Right kidney (tissue), 1 donor: ENCODE measurements around the gene FSD2.
"Not testable (repeated sequence)": the region's sequence is repeated elsewhere in the genome, so short reads cannot be mapped to it uniquely, and the experiment has no call there.

Experiments
- DNase-seq: peaks from one replicate; pipeline ENCODE4 v3.0.0-alpha.2; 2016

FSD2 gene

DNA sequence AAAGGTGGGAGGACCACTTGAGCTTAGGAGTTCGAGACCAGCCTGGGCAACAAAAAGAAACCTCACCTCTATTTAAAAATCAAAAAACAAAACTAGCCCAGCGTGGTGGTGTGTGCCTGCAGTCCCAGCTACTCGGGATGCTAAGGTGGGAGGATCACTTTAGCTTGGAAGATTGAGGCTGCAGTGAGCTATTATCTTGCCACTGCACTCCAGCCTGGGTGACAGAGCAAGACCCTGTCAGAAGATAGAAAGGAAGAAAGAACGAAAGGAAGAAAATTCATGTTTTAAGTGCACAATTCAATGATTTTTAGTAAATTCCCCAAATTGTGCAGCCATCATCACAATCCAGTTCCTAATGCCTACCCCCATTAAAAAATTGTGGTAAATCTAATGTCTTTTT is 7.8 kb downstream of the FSD2 start:
- no peak for DNase-seq

DNA sequence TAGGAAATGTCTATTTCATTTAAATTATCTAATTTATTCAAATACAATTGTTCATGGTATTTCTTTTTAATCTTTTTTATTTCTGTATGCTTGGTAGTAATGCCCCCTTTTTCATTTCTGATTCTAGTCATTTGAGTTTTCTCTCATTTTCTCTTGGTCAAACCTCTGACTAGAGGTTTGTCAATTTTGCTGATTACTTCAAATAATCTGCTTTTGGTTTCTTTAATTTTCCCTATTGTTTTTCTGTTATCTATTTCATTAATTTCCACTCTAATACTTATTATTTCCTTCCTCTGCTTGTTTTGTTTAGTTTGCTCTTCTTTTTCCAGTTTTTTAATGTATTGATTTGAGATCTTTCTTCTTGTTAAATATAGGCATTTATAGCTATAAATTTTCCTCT is 12.1 kb downstream of the FSD2 start:
- no peak for DNase-seq

DNA sequence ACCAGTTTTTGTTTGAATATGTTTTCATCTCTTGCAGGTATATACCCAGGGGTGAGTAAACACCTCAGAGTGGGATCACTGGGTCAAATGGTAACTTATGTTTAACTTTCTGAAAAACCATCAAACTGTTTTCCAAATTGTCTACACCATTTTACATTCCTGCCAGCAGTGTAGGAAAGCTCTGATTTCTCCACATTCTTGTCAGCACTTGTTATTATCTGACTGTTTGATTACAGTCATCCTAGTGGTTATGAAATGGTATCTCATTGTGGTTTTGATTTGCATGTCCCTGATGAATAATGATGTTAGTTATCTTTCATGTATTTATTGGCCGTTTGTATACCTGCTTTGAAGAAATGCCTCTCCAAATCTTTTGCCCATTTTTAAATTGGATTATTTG is 13.8 kb downstream of the FSD2 start:
- DNase-seq = no peak

DNA sequence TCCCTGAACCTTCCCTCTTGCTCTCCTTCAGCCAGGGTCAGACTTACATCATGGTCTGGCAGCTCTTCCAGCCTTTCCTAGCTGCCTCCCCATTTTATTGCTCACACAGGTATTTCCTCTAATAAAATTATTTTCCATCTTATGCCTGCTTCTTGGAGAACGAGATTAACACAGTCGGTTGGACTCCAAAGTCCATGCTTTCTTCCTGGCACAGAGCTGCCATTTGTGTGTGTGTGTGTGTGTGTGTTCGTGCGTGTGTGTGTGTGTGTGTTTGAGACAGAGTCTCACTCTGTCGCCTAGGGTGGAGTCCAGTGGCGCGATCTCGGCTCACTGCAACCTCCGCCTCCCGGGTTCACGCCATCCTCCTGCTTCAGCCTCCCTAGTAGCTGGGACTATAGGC is 15.5 kb downstream of the FSD2 start:
- DNase-seq = no peak

DNA sequence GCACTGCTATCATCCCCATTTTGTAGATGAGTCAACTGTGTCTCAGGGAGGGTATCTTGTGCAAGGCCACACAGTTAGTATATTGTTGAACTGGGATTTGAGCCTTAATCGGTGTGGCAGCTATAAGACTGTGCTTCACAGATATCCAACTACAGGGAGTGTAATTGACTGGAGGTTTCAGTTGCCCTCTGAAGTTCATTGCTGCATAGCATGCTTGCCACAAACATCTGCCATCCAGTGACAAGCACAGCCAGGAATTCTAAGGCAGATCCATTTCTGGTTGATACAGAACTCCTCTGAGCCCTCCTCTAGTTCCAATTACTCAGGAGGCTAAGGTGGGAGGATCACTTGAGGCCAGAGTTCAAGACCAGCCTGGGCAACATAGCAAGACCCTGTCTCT is 16.4 kb downstream of the FSD2 start:
- DNase-seq = no peak

DNA sequence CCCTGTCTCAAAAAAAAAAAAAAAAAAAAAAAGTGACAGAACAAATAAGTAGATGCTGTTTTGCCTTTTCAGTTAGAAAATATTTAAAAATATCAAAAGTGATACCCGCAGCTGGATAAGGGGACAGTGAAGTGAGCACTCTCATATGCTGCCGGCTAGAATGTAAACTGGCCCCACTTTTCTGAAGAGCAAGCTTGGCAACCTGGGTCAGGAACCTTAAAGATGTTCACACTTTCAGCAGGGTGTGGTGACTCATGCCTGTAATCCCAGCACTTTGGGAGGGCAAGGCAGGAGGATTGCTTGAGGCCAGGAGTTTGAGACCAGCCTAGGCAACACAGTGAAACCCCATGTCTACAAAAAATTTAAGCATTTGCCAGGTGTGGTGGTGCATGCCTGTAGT is 17.4 kb downstream of the FSD2 start:
- no peak for DNase-seq

DNA sequence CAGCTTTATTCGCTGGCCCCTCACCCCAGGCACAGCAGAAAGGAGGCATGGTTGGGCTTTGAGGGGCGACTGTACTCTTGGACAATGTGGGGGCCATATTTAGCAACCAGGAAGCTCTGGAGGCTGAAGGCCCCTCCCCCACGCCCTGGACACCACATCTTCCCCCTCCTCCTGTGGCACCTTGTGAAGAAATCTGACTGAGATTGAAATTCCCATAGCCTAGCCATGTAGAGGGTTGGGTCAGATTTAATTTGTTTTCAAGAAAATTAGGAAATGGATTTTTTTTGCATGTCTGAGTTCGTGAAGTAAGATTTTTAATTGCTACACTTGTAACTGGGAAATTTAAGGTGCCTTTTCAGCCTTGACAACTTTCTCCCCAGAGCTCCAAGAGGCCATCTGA is 24.5 kb downstream of the FSD2 start:
- no peak for DNase-seq

DNA sequence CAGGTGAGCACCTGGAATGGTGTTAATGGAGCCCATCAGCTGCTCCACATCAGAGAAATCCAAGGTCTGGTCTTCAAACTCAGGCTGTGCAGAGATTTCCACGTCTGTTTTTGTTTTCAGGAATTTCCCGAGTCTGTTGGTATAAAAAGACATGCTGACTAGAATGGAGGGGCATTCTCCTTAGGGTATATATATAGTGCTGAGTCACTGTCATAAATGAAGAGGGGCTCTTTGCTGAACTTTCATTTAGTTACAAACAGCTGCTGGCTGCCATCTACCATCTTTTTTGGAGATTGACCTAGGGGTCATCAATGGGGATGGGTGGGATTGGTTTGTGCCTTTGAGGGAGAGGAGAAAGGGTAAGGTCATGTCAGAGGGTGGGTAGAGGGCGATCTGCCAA is 27.1 kb downstream of the FSD2 start:
- DNase-seq = no peak

DNA sequence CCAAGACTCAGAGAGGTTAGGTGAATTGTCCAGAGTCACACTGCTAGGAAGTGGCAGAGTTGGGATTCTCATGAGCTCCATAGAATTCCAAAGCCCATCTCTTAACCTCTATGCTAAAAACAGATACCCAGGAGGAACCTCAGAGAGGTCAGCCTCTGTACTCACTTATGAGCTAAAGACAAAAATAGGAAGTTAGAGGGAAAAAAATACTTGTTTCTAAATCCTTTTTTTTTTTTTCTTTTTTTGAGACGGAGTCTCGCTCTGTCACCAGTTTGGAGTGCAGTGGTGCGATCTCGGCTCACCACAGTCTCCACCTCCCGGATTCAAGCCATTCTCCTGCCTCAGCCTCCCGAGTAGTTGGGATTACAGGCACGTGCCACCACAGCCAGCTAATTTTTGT is 31.4 kb downstream of the FSD2 start:
- DNase-seq = no peak

DNA sequence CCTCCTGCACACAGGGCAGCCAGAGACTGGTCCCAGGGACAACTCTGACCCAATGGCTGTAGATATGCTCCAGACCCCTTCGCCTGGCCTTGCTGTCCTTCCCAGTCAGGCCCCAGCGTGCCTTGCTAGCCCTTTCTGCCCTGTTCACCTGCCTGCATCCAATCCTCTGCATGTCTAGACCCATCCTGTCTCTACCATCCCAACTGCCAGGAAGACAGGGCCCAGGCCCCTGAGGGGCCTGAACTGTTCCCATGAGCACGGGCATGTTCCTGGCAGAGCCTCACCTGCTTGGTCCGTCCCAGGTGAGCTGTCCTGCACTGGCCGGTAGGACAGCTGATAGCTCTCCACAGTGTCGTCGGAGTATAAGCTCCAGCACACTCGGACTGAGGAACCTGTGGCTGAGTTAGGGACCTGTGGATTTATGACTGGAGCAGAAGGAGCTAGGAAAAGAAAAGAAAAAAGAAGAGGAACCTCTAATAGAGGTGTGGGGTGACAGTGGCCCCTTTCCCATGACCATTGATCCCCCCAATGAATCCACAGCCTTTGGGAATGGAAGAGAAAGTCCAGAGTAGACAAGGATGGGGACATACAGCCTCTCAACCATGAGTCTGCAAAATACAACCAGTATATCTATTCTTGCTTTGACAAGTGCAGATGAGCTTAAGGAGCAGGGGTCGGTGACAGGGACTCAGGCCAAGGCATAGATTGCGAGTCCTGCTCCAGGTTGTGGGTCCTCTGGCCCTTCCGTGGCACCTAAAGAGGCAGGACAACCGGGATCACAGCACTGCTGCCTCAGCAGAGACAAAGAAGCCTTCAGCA is 33.9 kb downstream of the FSD2 start:
- no peak for DNase-seq

DNA sequence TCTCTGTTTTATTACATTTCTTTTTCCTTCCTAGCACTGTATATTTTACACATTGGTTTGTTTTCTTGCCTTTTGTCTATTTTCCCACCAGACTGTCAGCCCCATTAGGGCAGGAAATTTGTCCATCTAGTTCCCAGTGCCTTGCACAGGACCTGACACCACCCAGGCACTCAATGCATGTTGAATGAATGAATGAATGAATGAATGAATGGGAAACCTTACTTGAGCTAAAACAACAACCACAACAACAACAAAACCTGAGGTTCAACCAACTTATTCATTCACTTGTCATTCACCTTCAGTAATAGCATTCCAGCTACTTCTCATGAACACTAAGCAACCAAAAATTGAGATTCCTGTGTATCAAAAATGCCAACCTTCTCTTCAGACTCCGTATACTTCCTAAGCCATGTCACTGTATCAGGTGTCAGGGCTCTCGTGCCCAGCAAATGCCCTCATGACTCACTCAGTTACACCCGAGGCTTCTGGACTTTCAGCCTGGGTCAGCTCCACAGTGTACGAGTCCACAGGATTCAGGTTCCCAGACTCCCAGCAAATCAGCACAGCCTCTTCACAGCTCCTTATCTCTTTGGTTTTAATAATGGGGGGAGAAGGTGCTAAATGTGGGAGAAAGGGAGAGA is 37.3 kb downstream of the FSD2 start:
- no peak for DNase-seq

DNA sequence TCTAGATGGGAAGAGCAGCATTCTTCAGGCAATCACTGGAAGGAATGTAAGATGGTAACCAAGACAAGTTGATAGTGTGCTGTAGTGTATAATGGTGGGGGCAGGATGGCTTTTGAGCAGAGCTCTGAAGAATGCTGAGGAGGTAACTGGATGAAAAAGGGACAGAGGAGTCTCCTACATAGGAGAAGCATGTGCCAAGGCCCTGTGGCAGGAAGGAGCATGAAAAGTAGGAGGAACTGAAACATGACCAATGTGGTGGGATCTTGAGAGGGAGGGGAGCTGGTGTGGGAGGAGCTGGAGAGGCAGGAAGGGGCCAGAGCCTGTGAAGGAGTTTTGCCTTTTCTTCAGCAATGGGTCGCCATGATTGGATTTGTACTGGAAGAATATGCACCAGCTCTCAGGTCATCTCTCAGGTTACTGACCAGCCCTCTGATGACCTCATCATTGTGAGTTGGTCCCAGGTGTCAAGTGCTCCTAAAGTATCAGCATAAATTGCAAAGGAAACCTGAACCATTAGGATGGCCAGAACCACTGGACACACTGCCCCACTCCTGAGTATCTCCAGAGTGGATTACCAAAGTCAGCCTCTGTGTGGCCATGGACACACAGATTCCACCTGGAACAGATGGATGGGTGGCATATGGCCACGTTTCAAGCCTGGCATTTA is 38.6 kb downstream of the FSD2 start:
- DNase-seq = no peak

DNA sequence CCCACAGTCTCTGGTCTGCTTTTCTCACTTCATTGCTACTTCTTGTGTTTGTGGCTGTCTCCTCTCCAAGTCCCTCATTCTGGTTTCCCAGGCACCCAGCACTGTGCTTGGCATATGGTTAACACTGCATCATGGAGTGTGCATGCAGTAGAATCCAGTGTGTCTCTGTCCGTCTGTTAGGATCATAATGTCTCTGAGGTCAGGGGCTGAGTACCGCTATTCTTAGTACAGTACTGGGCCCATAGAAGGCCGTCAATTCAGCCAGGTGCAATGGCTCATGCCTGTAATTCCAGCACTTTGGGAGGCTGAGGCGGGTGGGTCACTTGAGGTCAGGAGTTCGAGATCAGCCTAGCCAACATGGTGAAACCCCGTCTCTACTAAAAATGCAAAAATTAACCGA is 39.7 kb downstream of the FSD2 start:
- not testable (repeated sequence) for DNase-seq

DNA sequence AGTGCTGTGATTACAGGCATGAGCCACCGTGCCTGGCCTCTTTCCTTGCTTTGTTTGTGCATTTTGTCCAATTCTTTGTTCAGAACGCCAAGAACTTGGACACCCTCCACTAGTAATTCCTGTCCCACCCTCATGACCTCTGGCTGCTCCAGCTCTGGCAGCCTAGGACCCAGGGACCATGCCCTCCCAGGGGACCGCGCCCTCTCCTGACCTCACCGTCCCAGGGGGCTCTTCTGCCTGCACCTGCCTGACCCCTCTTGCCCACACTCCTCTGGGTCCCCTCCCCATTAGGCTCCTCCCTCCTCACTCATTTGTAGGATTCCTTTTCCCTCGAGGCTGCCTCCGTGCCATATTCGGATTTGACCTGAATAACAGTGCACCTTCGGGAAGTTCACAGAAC is 41.1 kb downstream of the FSD2 start:
- DNase-seq = no peak

DNA sequence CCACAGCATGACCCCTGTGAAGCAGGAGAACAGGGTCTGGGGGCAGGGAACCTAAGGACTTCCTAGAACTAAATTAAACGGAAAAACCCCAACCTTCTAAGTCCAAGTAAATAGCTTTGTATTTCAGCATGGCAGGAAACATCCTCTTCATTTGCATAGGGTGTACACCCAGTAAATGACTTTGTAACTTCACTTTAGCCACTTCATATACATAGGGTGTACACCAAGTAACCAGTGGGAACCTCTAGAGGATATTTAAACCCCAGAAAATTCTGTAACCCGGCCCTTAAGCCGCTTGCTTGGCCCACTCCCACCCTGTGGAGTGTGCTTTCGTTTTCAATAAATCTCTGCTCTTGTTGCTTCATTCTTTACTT is 41.8 kb downstream of the FSD2 start:
- DNase-seq = no peak

DNA sequence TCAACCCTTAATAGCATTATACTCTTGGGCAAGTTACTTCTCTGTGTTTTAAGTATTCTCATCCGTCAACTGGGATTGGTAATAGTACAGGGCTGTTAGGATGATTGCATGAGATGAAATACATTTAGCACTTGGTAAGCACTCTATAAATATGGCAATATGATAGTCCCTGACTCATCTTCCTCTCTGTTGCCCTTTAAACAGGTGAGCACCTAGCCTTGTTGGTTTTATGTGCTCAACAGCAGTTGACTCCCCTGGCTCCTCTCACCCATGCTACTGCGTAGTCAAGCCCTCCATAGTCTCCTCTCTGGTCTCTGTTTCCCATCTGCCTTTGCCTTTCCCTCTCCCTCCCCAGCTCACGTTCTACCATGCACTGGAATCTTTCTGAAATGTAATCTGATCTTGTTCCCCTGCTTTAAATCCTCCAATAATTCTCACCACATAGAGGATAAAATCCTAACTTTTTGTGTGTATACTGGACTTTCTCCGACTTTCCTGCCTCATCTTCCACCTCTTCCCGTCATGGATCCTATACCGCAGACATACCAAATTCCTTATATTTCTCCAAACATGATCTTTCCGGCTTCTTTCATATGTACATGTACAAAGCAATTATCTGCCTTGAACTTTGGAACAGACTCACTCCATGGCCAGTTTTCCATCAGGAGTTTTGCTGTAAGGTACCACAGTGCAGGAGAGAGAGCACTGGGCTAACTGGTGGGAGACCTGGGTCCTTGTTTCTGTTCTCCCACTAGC is 42.3 kb downstream of the FSD2 start:
- DNase-seq = no peak

DNA sequence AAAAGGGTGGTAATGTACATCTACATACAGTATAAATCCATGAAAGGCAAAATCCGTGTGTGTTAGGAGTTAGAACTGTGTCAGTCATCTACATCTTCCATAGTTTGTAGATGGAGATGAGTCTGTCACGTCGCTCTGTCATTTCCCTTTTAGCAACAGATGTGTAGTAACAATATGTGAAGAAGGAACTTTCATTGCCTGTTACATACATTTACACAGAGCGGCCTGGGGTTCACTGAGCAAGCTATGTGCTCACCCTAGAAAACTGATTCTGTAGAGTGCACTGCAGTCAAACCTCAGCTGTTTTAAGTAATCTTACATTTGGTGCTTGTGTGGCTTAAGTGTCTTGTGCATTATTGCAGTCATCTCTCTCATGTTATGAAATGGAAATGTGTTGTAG is 54.6 kb downstream of the FSD2 start:
- DNase-seq = no peak

DNA sequence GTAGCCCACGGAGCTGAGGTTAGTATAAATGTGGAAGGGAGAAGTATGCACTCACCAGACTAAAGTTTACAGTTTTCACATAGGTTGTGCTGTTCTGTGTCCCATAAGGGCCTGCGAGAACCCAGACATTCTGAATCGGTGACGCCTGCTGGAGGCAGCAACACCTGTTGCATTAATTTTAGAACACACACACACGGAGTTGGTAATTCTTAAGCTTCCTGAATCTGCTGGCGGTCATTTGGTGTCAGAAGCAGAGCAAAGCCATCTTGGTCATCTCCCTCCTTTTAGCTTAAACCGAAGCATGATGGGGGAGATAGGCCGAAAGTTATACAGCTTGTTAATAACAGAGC is 55.1 kb downstream of the FSD2 start:
- DNase-seq = no peak

DNA sequence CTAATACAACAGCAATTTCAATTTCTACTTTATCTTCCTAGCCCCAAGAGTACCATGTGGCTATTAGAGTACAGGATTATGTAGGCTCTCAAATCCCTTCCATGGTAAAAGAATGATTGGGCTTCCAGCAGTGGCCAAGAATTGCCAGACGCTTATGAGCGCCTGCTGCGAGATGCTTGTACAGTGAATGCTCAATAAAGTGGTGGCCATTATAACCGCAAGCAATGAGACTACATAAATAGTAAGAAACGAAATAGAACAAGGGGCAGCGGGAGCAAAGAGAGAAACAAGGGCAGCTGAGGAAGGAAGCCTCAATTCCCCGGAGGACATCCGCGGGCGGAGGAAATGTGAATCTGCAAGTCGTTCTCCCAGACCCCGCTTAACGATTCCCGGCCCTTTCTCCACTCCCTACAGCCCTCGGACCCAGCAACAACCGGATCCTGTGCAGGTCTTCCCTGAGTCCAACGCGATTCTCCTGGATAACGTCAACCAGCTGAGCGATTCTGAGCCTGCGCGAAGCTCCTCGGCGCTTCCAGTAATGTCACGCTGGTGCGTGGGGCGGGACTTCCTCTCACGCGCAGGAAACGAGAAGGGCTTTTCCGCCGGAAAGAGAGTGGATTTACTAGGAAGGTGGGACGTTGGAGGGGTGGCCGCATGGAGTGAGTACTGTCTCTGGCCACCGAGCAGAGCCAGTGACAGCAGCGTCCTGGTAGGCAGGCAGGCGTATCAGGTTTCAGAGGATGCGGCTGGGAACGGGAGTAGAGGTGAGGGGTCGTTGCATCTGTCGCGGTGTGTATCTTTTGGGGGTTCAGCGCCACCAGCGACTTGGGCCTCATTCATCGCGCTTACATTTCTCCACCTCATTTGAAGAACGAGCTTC is 55.7 kb downstream of the FSD2 start:
- DNase-seq = peak; percentile 80

DNA sequence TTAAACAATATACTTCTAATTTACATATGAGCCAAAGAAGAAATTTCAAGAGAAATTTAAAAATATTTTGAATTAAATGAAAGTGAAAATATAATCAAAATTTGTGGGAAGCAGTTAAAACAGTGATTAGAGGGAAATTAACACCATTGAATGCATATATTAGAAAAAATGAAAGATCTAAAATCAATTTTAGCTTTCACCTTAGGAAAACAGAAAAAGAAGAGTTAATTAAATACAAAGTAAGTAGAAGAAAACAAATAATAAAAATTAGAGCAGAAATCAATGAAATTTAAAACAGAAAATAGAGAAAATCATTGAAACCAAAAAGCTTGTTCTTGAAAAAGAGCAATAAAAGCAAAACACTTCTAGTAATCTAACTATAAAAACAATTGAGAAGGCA is 57.6 kb downstream of the FSD2 start:
- no peak for DNase-seq

DNA sequence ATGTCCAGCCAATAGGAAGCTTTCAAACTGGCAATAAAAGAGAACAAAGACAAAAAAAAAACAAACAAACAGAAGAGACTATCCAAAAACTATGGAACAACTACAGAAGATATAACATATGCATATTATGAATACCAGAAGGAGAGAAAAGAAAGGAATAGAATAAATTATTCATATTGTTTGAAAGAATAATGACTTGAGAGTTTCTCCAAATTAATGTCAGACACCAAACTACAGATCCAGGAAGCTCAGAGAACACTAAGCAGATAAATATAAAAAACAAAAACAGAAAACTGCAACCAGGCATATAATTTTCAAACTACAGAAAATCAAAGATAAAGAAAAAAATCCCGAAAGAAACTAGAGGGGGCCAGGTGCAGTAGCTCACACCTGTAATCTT is 62.1 kb downstream of the FSD2 start:
- DNase-seq = no peak

DNA sequence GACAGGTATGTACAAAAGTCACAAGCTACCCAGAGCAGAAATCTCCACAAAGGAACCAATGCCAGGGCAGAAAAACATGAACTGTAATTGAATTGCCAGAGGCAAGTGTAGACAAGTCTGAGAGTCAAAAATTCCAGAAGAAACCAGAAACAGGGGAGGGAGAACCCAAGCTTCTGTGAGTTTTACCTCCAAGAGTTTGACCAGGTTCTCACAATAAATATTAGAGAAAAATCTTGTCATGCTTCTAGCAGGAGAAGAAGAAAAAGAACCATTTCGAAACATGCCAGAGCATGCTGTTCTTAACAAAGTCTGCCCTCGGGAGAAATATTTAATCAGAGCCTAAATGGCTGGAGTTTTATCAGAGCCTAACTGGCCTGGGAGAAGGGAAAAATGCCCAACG is 63.7 kb downstream of the FSD2 start:
- DNase-seq = no peak
